Measurements from ENCODE around the gene CLN6. TPM values are rescaled to one million over a fixed set of nuclear protein-coding genes. Genes with fewer than 3 reads are reported as not detected.
A peak's percentile ranks its signal among the peaks of the same experiment; 100 is the strongest.

The CLN6 gene
- total RNA-seq, 1 experiment from 2014 or later = 71.9 TPM

GRCh38 chr15:68192117-68192516, 37.4 kb downstream of the CLN6 start:
- peak; percentile 17; the same call in 2 of the 3 replicates for TF ChIP-seq CTCF (conservative IDR thresholded peaks at IDR 0.05)
- Histone ChIP-seq H3K23me2 (ENCODE audit: insufficient read length, low read depth, low read length, poor library complexity, severe bottlenecking) (no peaks in the 10 kb centered on the region), H3K27me3 (ENCODE audit: insufficient read depth, low read length) (no peaks in the 10 kb centered on the region), H4K8ac (replicated peaks; ENCODE audit: insufficient read length, low read depth, low read length) (no peak overlapping the region), H4K91ac (ENCODE audit: insufficient read length, low read depth, low read length) (no peak overlapping the region), H3K79me1 (ENCODE audit: insufficient read depth, low read depth, low read length, poor library complexity, severe bottlenecking) (no peaks in the 10 kb centered on the region), H2AFZ (ENCODE audit: low read length) (no peak overlapping the region), H3T11ph (ENCODE audit: low read length) (no peak overlapping the region), H2BK12ac (ENCODE audit: insufficient read length, low read depth, low read length) (no peak overlapping the region), H2BK5ac (ENCODE audit: insufficient read length, low read length) (no peak overlapping the region), H3K14ac (ENCODE audit: insufficient read depth, low read length) (no peak overlapping the region), H3K23ac (ENCODE audit: insufficient read length, low read depth, low read length) (no peak overlapping the region), H2BK20ac (ENCODE audit: low read depth, low read length, poor library complexity, severe bottlenecking) (no peak overlapping the region), H3K27ac (ENCODE audit: insufficient read length, low read depth, low read length) (no peak overlapping the region), H3K79me2 (ENCODE audit: insufficient read depth, low read length) (no peaks in the 10 kb centered on the region), H4K20me1 (ENCODE audit: control insufficient read depth, insufficient read depth, insufficient read length) (no peaks in the 10 kb centered on the region), H3K18ac (ENCODE audit: insufficient read length, low read depth, low read length) (no peak overlapping the region), H2BK120ac (ENCODE audit: low read depth, low read length, poor library complexity, severe bottlenecking) (no peak overlapping the region), H3K9me3 (ENCODE audit: control insufficient read depth, low read depth, low read length) (no peaks in the 10 kb centered on the region), H3K4me1 (ENCODE audit: insufficient read depth, low read length) (no peaks in the 10 kb centered on the region; the same call in 1 of the 2 replicates), H2AK5ac (ENCODE audit: insufficient read length, low read length) (no peak overlapping the region), H3K4me2 (ENCODE audit: insufficient read depth, insufficient read length, low read length) (no peak overlapping the region), H4K5ac (ENCODE audit: insufficient read length, low read depth, low read length) (no peak overlapping the region), H3K9ac (ENCODE audit: extremely low read depth, insufficient read length, low read length) (no peak overlapping the region), H3K56ac (ENCODE audit: insufficient read length, low read depth, low read length) (no peak overlapping the region), H3K4ac (ENCODE audit: low read depth, low read length) (no peak overlapping the region), H2BK15ac (ENCODE audit: low read depth, low read length) (no peak overlapping the region)
- no CpG with 5 or more reads among the region's 4 CpGs for WGBS (ENCODE audit: extremely low coverage, insufficient read length, low lambda C conversion rate)
- H3K4me1 Mint-ChIP-seq = peaks cover 16 to 18% of the 10 kb centered on the region in 2 experiments
- no peaks in the 10 kb centered on the region for H3K27me3 Mint-ChIP-seq (ENCODE audit: low read depth)
- peak overlapping the region in 1 of 3 experiments; percentile 59; a peak in 2 of 7 replicates for H3K27ac Mint-ChIP-seq
- no peak for DNase-seq
- H3K9me3 Mint-ChIP-seq = no peaks in the 10 kb centered on the region
- H3K4me3 Mint-ChIP-seq = no peak overlapping the region
- H3K36me3 Mint-ChIP-seq (ENCODE audit: insufficient read depth in 1 of 3, low read depth in 3 of 3) = peaks cover 14 to 39% (median 34%) of the 10 kb centered on the region in 3 experiments; a peak in 6 of 7 replicates

Measured in H9 (cell line).